ENCODE data around the gene MOG.

Gene MOG

DNA sequence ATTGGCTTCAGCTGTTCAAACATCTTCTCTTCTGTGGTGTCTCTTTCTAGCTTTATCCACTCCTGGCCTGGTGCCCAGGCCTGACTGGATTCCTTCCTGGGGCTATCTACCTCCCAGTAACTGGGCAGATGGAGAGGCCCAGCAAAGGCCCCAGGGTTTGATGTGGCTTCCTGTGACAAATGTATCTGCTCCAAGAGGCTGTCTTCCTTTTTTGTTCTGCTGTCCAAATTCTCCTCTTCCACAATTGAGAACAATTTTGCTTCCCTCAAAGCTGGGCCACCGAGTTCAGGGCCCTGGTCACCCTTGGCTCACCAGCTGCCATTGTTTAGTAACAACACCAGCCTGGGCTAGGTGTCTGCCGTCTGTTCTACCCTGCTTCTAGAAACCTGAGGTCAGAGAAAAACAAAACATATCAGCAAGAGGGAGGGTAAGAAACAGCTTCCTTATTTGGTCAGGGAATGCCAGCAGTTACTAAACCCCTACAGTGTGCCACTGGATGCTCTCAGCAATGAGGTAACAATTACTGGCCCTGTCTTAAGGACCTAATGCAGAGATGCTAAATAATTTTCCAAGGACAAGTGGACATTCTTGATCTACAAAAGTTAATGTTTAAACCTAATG, 20.2 kb downstream of the MOG start:
- DNase-seq (ENCODE audit: low spot score) = no peak

DNA sequence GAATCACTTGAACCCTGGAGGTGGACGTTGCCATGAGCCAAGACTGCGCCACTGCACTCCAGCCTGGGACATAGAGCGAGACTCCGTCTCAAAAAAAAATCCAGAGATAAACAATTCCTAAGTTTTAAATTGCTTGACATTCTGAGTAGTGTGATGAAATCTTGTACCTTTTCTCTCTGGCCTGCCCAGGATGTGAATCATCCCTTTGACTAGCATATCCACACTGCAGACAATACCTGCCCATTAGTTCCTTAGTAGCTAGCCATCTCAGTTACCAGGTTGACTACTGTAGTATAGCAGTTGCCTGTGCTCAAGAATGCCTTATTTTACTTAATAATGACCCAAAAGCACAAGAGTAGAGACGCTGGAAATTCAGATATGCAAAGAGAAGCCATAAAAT, 21.2 kb downstream of the MOG start:
- no peak for DNase-seq (ENCODE audit: low spot score)

DNA sequence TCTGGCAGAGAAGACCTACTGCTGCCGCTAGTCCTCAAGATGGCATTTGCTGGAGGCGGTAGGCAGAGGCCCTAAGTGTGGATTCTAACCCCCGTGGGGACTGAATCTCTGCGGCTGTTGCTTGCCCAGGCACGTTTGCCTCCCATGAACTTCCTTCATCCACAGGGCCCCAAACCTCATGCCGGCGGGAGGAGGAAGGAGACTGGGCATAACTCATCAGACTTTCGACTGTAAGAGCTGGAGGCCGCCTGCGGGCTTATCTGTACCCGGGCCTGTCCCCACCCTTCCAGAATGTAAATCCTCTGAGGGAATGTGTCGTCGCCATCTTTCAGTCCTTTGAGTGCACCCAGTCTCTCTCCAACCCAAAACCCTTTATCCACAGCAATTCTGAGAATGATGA, 23.1 kb downstream of the MOG start:
- no peak for DNase-seq (ENCODE audit: low spot score)

DNA sequence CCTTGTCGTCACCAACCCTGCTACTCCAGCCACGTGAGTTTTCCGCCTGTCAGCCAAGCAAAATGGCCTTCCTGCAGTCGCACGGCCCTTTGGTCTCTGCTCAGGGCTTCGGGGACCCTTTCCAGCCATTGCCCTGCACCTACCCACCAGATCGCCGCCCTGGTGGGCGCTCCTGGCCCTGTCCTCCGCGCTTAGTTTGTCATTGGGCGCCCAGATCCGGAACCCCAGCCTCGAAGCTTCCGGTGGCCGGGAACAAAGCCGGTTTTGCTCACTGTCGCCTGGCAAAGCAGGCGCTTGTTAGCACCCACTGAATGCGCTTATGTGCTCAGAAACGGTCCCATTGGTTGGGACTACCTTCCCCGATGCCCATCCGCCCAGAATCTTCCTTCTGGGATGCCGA, 23.5 kb downstream of the MOG start:
- no peak for DNase-seq (ENCODE audit: low spot score)

DNA sequence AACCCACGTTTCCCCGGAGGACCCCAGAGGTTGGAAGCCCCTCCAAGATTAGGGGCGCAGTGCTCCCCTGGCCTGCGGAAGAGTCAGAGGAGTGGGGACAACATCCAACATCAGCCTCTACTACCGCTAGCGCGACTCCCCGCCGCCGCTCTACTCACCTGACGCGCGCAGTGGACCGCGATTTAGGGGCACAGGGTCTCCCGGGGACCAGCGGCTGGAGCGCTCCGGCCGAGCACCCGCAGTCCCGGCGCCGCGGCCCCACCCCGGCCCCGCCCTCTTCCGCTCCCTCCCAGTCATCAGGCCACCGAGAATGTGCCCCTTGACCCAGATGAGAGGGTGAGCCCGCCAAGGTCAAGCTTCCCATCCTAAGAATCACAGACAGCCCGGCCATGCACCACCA, 24.0 kb downstream of the MOG start, which contains the start of gene ZFP57:
TSS of gene ZFP57 (minus strand) at position 249 of the 400 bp plus-strand sequence. CDS start 4,149 bp downstream, outside the sequence.
- DNase-seq (ENCODE audit: low spot score) = no peak

DNA sequence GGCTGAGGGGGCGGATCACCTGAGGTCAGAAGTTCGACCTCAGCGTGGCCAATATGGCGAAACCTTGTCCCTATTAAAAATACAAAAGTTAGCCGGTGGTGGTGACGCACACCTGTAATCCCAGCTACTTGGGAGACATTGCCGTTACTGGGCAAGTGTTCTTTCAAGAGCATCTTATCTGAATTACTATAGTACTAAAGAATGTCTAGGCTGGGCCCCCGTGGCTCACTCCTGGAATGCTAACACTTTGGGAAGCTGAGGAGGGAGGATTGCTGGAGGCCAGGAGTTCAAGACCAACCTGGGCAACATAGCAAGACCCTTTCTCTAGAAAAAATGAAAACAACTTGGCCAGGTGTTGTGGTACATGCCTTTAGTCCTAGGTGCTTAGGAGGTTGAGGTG, 24.9 kb downstream of the MOG start:
- no peak for DNase-seq (ENCODE audit: low spot score)

DNA sequence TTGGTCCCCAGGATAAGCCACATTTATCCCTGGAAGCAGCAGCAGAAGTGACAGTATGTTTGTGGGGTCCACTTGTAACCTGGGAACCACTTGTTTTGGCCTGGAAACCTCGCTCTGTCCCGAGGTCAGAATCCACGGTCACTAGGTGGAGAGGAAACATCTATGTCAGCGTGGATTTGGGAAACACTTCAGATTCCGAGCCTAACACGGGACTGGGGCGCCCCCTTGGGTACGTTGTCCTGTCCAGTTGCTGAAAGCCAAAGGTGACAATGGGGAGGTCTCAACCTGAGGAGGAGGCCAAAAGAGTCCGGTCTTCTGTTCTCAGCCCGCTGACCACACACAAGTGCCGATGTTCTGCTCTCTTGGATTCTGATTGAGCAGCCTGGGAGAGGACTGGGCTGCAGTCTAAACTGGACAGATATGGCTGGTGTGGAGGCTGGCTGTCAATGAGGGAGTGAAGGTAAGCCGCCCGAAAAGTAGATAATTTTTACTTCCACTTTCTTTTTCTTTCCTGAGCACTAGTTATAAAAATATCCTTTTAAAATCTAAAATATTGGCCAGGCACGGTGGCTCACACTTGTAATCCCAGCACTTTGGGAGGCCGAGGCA, 28.9 kb downstream of the MOG start:
- no peak for DNase-seq (ENCODE audit: low spot score)

DNA sequence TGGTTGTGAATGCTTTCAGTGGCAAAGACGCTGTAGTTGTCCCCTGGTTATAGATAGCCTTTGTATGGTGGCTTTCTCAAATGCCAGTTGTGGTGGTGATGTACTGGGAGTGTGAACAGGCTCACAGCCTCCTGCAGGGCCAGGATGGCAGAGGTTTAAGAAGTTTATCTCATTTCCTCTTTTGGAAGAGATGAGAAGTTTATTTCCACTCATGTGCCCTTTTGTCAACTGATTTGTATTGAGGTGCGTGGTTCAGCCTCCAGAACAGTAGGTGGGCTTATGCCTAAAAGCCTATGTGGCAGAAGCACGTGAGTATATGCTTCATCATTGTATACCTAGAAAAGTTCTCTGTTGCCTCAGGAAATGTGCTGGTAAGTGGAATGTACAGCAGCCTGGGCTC, 37.7 kb downstream of the MOG start:
- no peak for DNase-seq (ENCODE audit: low spot score)

DNA sequence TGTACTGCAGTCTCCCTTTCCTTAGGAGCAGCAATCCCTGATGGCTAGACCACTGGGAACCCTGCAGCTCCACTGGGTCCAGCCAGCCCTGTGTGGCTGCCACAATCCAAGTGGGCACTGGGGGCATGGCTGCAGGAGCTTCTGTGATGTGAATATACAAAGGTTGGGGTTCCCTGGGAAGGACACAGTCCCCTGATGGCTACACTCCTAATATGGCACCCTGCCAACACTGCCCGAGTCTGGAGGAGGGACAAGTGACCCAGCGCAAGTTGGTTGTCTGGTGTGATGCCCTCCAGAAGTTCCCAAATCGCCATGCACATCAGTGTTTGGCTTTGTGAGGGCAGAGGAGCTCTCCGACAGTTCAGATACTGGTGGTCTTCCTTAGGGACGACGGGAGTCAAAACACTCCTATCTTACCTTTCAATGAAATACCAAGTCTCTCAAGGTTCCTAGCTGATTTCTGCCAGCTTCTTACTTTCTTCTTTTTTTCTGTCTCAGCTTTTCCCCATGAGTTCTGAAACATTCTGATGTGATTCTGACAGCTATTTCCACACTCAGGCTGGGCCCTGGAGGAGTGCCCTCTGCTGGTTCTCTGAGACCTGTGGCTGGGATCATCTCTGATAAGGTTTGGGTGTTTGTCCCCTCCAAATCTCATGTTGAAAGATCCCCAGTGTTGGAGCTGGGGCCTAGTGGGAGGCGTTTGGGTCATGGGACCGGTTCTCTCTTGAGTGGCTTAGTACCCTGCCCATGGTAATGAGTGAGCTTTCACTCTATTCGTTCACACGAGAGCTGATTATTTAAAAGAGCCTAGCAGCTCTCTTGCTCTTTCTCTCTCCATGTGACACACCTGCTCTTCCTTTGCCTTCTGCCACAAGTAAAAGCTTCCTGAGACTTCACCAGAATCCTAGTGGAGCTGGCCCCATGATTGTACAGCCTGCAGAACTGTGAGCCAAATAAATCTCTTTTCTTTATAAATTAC, 39.5 kb downstream of the MOG start:
- peak; percentile 45 for DNase-seq (ENCODE audit: low spot score)

DNA sequence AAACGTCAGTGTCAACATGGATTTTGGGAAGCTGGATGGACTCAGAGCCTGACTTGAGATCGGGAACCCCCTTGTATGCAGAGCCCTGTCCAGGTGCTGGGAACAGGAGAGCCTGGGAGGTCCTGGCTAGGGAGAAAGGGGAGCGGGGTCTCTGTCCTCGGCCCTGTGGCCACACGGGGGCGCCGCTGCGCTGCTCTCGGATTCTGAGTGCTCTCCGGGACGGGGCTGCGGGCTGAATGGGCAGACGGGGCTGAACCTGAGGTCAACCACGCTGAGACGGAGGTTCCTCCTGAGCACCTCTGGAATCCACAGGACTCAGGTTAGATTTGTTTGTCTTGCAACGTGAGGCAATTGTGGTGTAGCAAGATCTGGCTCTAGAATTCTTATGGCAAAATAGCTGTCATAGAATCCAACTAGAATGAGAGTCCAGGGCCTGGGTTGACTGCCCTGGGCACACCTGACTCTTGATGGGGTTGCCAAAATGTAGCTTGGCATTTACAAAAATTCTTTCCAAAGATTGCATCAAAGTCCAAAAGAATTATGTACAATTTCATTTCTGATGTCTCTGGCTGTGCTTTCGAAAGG, 45.7 kb downstream of the MOG start:
- DNase-seq (ENCODE audit: low spot score) = peak; percentile 49

DNA sequence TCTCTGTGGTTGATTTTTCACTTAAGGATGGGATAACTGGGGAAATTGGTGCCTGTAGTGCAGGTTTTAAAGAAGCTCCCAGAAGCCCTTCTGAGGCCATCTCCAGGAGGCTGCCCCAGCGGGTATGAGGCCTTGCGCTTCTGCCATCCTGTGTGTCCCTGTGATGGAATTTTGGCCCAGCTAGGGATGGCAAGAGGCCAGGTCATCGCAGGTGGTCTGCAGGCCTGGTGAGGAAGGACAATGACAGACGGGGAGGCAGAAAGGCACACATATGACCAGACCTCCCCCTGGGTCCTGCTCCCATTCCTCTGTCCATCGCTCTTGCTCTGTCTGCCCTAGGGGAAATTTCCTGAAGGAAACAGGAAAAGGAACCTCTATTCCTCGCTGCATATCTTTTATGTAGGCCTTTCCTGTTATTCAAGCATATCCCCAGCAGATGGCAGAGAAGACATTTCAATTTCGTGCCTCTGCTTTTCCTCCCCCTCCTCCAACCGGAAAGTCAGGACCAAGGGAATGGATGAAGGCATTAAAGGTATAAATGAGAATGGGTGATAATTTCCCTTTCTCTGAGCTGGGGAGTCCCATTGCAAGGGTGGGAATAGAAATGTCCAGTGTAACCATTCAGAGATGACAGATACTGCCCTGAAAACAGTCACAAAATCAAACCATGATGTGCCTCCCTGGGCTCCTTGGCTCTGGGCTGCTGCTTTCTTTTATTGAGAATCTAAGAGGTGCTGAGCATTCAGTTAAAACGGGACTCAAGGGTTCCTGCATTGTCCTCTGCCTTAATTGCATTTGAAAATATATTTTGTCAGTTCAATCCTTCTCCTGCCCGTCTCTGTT, 48.7 kb downstream of the MOG start:
- peak; percentile 79 for DNase-seq (ENCODE audit: low spot score)

DNA sequence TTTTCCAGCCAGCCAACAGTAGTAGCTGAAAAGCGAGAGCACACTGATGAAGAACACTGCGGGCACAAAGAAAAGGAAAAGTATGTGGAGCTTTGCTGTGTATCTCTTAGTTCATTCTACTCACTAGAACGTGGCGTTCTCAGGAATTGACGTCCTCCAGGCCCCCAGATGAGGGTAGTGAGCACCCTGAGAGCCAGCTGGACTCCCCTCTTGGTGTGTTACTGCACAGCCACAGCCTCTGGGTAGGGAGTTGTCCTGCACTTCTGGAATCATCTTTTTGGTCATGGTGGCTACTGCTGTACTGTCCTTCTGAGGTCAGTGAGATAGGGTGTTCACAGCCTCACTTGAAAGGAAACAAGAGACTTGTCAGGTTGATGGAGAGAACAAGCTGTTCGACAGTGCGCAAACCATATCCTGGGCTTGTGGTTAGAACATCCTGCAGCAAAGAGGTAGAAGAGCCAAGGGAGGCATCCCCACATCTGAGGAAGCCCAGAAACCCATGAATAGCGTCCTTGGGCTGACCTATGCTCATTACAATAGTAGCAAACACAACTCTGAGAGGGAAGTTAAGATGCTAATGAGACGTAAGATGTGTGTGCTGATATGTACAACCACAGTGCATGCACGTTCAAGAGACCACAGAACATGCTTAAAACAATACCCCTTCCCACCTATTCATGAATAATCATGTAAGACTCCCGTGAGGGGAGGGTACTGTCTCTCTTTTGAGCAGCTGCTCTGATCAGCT, 51.7 kb downstream of the MOG start:
- DNase-seq (ENCODE audit: low spot score) = no peak

DNA sequence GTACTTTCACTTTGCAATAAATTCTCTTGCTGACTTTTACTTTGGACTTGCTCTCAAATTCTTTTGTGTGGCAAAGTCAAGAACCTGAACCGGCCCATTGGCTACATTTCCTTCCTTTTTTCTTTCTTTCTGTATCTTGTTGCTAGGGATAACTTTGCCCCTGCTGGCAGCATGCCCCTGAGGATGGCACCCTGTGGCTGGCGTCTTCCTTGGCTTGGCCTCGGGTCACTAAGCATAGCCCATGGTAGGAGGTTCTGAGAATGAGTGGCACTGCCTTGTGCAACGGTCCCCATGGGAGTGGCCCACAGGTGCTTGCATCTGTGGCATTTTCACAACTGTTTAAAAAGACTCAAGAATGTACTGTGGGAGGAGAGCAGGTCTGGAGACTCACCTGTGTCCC, 52.3 kb downstream of the MOG start:
- DNase-seq (ENCODE audit: low spot score) = no peak

DNA sequence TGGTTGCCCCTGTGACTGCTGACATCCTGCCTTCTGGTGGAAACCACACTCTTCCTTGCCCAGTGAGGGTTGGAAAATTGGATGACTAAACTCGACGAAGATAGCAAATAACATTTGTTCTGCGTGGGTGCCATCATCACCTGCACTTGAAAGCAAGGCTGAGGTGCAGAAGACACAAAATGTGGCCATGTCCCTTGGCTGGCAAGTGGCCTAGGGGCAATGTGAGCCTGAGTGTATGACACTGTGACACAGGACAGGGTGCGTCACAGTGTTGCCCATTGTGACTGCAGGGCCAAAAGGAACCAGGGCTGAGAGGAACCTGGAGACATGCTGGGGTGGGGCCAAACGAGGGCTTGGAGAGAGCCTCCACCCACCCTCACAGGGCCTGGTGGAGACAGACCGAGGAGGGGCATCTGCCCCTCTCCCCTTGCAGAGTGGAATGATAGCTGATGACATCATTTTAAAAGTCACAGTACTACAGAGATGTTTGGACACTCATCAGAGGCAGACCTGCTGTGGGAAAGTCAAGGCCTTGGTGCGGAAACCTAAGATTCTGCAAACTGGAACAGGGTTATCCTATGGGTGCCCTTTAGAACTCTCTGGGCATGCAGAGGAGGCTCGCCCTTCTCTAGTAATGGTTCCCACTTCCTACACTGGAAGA, 53.5 kb downstream of the MOG start:
- no peak for DNase-seq (ENCODE audit: low spot score)

DNA sequence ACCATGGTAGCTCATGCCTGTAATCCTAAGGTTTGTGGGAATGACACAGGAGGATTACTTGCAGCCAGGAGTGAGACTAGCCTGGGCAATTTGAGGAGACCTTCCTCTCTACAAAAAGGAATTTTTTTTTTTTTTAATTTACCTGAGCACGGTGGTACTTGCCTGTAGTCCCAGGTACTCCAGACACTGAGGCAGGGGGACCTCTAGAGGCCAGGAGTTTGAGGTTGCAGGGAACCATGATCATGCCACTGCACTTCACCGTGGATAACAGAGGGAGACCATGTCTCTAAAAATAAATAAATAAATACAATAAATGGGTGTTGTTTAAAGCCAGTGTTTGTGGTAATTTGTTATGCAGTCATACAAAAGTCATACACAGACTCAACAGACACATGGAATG, 64.0 kb downstream of the MOG start:
- no peak for DNase-seq (ENCODE audit: low spot score)

Measured in COLO829 (cell line).